Naive thymus-derived CD4-positive, alpha-beta T cell (primary cell): ENCODE measurements around the gene IMPDH1. TPM values are rescaled to one million over a fixed set of nuclear protein-coding genes. Genes with fewer than 3 reads are reported as not detected.

Experiments used
- ATAC-seq: fragments of 150-1000 bp; cut with Tn5 transposase; 2 replicates; pipeline ENCODE4 v1.10.0; 2021; ENCODE audit warnings: mild to moderate bottlenecking, moderate library complexity
- CTCF ChIA-PET: fragments of 350-600 bp; sonication (Branson Sonifier 250); formaldehyde crosslinking; loops from one replicate; lab custom pipeline; 2021; ENCODE audit warnings: antibody characterized with exemption; lab: Charles Lee
- POLR2A ChIA-PET: fragments of 350-600 bp; sonication (Branson Sonifier 250); formaldehyde crosslinking; loops from one replicate; lab custom pipeline; 2021; ENCODE audit warnings: antibody characterized with exemption, inconsistent platforms; lab: Charles Lee
- DNase-seq, 9 donors: peaks; one replicate each; pipeline versions ENCODE4 v3.0.0 to v3.0.0-alpha.2; 2020 to 2022; ENCODE audit warnings: mixed read lengths in 1 of 9
- H3K27ac ChIP-seq: one replicate; pipeline ENCODE4 v1.7.0; 2013; ENCODE audit warnings: mild to moderate bottlenecking, low read depth, low read length, moderate library complexity
- H3K27me3 ChIP-seq, 2 donors: one replicate each; pipeline ENCODE4 v1.7.0; 2013; ENCODE audit warnings: low read length in 2 of 2, mild to moderate bottlenecking in 2 of 2, moderate library complexity in 2 of 2; ENCODE audit not compliant: control insufficient read depth in 2 of 2, insufficient read depth in 2 of 2
- H3K36me3 ChIP-seq, 3 experiments: 1 replicate in 2 of 3; 2 replicates in 1 of 3; pipeline ENCODE4 v1.7.0; 2013; ENCODE audit warnings: low read length in 3 of 3, mild to moderate bottlenecking in 3 of 3, moderate library complexity in 1 of 3; ENCODE audit not compliant: insufficient read depth in 3 of 3, control insufficient read depth in 2 of 3
- H3K4me1 ChIP-seq, 2 donors: one replicate each; pipeline ENCODE4 v1.7.0; 2013; ENCODE audit warnings: low read length in 2 of 2, mild to moderate bottlenecking in 2 of 2, moderate library complexity in 1 of 2; ENCODE audit not compliant: control insufficient read depth in 2 of 2, insufficient read depth in 2 of 2
- H3K4me3 ChIP-seq: 2 replicates; pipeline ENCODE4 v1.7.0; 2013; ENCODE audit warnings: mild to moderate bottlenecking, low read length
- H3K9me3 ChIP-seq, 3 experiments: 1 replicate in 2 of 3; 2 replicates in 1 of 3; pipeline ENCODE4 v1.7.0; 2013; ENCODE audit warnings: low read length in 3 of 3; ENCODE audit not compliant: control insufficient read depth in 2 of 3
- H3K27ac Mint-ChIP-seq, 9 donors: one replicate each; pipeline ENCODE4 v1.8.0; 2020 to 2022; ENCODE audit warnings: mixed read lengths in 9 of 9, mild to moderate bottlenecking in 8 of 9, moderate library complexity in 5 of 9, inconsistent platforms in 2 of 9
- H3K27me3 Mint-ChIP-seq, 5 donors: one replicate each; pipeline ENCODE4 v1.8.0; 2021 to 2022; ENCODE audit warnings: mixed read lengths in 5 of 5, mild to moderate bottlenecking in 1 of 5
- H3K36me3 Mint-ChIP-seq, 5 donors: one replicate each; pipeline ENCODE4 v1.8.0; 2020 to 2022; ENCODE audit warnings: mixed read lengths in 5 of 5, mild to moderate bottlenecking in 3 of 5, inconsistent platforms in 1 of 5
- H3K4me1 Mint-ChIP-seq, 7 donors: one replicate each; pipeline ENCODE4 v1.8.0; 2020 to 2022; ENCODE audit warnings: mixed read lengths in 7 of 7, mild to moderate bottlenecking in 3 of 7, inconsistent platforms in 1 of 7
- H3K4me3 Mint-ChIP-seq, 10 donors: one replicate each; pipeline ENCODE4 v1.8.0; 2020 to 2022; ENCODE audit warnings: mild to moderate bottlenecking in 10 of 10, mixed read lengths in 10 of 10, moderate library complexity in 6 of 10, inconsistent platforms in 2 of 10
- H3K9me3 Mint-ChIP-seq, 11 donors: one replicate each; pipeline ENCODE4 v1.8.0; 2020 to 2022; ENCODE audit warnings: mixed read lengths in 11 of 11, mild to moderate bottlenecking in 4 of 11, inconsistent platforms in 1 of 11, moderate library complexity in 1 of 11
- intact Hi-C, 2 donors: fragments of 100-400 bp; cut with micrococcal nuclease; formaldehyde crosslinking; loops; one replicate each; pipeline ENCODE4 v1.15.1; 2023
- polyA plus RNA-seq, 2 donors: library from polyadenylated mRNA; unstranded; fragments of 300-500 nt; fragmentation: Illumina TruSeq; gene quantifications; one replicate each; pipeline ENCODE4 v1.2.3, GENCODE V29; 2021
- total RNA-seq, 6 experiments: library from RNA in 5 of 6; stranded (reverse) in 5 of 6; gene quantifications; 1 replicate in 5 of 6; 2 replicates in 1 of 6; pipeline ENCODE4 v1.2.3 and lab custom pipeline; 2021 to 2026

IMPDH1 gene
- total and polyA plus RNA-seq, 7 experiments from 2014 or later: 33.7 to 92.0 (median 44.4) TPM

DNA sequence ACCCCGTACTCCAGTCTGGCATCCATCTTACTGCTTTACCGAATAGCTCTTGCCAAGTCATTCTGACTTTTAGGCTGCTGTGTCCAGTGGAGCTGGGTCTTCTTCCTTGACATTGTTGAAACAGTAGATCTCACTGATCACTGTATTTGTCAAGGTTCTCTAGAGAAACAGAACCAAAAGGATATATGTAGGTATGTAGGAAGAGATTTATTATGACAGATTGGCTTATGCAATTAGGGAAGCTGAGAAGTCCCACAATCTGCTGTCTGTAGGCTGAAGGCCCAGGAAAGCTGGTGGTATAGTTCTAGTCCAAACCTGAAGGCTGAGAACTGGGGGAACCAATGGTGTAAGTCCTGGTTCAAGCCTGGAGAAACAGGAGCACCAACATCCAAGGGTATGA is 36.2 kb downstream of the IMPDH1 start:
- H3K27ac ChIP-seq: no peak overlapping the region
- ChIA-PET CTCF (interaction anchor here (1.5 to 1.8 kb wide), 2 partner anchors 14 to 26 kb away, joined by 3 to 7 read pairs; no protein-coding TSS in a partner anchor), POLR2A (interaction anchor here (0.5 kb wide), 1 partner anchor 335 kb away, joined by 4 read pairs; no protein-coding TSS in a partner anchor)
- no peaks in the 10 kb centered on the region for H3K36me3 ChIP-seq
- Mint-ChIP-seq H3K4me1 (no peaks in the 10 kb centered on the region), H3K4me3 (no peak overlapping the region), H3K9me3 (peaks cover 0 to 3% (median 0%) of the 10 kb centered on the region in 11 donors), H3K27me3 (peaks cover 0 to 33% (median 4%) of the 10 kb centered on the region in 5 donors), H3K27ac (no peak overlapping the region), H3K36me3 (no peaks in the 10 kb centered on the region)
- DNase-seq (no peak), ATAC-seq (no peak)
- H3K9me3 ChIP-seq: no peaks in the 10 kb centered on the region
- no peaks in the 10 kb centered on the region for H3K27me3 ChIP-seq
- intact Hi-C loops: no loop called here
- H3K4me1 ChIP-seq: no peaks in the 10 kb centered on the region
- H3K4me3 ChIP-seq: no peak overlapping the region

DNA sequence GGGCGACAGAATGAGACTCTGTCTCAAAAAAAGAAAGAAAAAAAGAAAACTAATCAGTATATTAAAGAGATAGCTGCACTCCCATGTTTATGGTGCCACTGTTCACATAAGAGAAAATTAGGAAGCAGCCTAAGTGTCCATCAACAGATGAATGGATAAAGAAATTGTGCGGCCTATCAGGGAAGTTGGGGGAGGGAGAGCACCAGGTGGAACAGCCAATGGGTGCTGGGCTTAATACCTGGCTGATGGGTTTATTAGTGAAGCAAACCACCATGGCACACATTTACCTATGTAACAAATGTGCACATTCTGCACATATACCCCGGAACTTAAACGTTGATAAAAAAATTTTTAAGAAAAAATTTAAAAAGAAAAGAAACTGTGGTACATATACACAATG is 39.3 kb downstream of the IMPDH1 start:
- Histone ChIP-seq H3K27me3 (no peaks in the 10 kb centered on the region), H3K9me3 (no peaks in the 10 kb centered on the region), H3K27ac (no peak overlapping the region), H3K36me3 (no peaks in the 10 kb centered on the region), H3K4me3 (no peak overlapping the region), H3K4me1 (no peaks in the 10 kb centered on the region)
- DNase-seq (no peak), ATAC-seq (no peak)
- H3K4me1 Mint-ChIP-seq: no peaks in the 10 kb centered on the region
- ChIA-PET POLR2A (no interaction called here), CTCF (no interaction called here)
- peaks cover 9 to 44% (median 24%) of the 10 kb centered on the region in 5 donors for H3K27me3 Mint-ChIP-seq
- peaks cover 0 to 3% (median 0%) of the 10 kb centered on the region in 11 donors for H3K9me3 Mint-ChIP-seq
- intact Hi-C loops: no loop called here
- no peaks in the 10 kb centered on the region for H3K36me3 Mint-ChIP-seq
- no peak overlapping the region for H3K27ac Mint-ChIP-seq
- H3K4me3 Mint-ChIP-seq: no peak overlapping the region

DNA sequence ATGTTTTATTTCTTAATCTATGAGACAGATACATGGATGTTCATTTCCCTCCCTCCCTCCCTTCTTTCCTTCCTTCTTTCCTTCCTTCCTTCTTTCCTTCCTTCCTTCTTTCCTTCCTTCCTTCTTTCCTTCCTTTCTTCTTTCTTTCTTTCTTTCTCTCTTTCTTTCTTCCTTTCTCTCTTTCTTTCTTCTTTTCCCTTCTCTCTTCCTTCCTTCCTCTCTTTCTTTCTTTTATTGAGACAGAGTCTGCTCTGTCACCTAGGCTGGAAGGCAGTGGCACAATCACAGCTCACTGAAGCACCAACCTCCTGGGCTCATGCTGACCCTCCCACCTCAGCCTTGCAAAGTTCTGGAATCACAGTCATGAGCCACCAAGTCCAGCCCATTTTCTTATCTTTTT is 42.8 kb downstream of the IMPDH1 start:
- Histone ChIP-seq H3K9me3 (no peaks in the 10 kb centered on the region), H3K27ac (no peak overlapping the region), H3K4me3 (no peak overlapping the region), H3K36me3 (no peaks in the 10 kb centered on the region), H3K27me3 (no peaks in the 10 kb centered on the region), H3K4me1 (peaks cover 0 to 4% of the 10 kb centered on the region in 2 donors)
- DNase-seq: no peak
- POLR2A ChIA-PET: no interaction called here
- Mint-ChIP-seq H3K27me3 (peaks cover 36 to 70% (median 47%) of the 10 kb centered on the region in 5 donors), H3K4me1 (peaks cover 4 to 12% (median 10%) of the 10 kb centered on the region in 7 donors), H3K36me3 (no peaks in the 10 kb centered on the region), H3K27ac (no peak overlapping the region), H3K9me3 (no peaks in the 10 kb centered on the region), H3K4me3 (no peak overlapping the region)
- CTCF ChIA-PET: no interaction called here
- intact Hi-C loops: no loop called here
- ATAC-seq: no peak

DNA sequence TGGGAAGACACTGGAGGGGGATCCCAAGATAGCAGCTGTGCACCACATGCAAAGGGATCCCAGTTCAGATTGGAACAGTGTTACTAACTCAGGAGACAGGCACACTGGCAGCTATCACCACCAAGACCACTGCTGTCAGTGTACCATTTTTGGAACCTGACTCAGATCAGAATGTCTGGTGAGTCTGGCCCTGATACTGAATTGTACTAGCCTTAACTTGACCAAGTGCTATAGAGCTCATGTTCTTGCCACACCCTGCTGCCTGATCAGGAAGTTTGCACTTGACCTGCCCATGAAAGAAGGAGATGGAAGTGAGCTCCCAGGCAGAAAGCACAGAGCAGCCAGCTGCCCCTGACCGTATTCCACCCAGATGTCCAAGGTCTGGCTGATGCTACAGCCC is 43.5 kb downstream of the IMPDH1 start:
- intact Hi-C loops: no loop called here
- H3K4me1 Mint-ChIP-seq: peaks cover 7 to 15% (median 13%) of the 10 kb centered on the region in 7 donors
- Histone ChIP-seq H3K36me3 (no peaks in the 10 kb centered on the region), H3K4me1 (peaks cover 0 to 5% of the 10 kb centered on the region in 2 donors), H3K9me3 (no peaks in the 10 kb centered on the region), H3K27me3 (no peaks in the 10 kb centered on the region), H3K27ac (no peak overlapping the region), H3K4me3 (no peak overlapping the region)
- H3K36me3 Mint-ChIP-seq: no peaks in the 10 kb centered on the region
- ChIA-PET POLR2A (interaction anchor here (0.6 kb wide), 1 partner anchor 20 kb away, joined by 3 read pairs; no protein-coding TSS in a partner anchor), CTCF (no interaction called here)
- H3K9me3 Mint-ChIP-seq: no peaks in the 10 kb centered on the region
- DNase-seq: no peak
- no peak overlapping the region for H3K27ac Mint-ChIP-seq
- no peak for ATAC-seq
- peaks cover 33 to 72% (median 49%) of the 10 kb centered on the region in 5 donors for H3K27me3 Mint-ChIP-seq
- no peak overlapping the region for H3K4me3 Mint-ChIP-seq

DNA sequence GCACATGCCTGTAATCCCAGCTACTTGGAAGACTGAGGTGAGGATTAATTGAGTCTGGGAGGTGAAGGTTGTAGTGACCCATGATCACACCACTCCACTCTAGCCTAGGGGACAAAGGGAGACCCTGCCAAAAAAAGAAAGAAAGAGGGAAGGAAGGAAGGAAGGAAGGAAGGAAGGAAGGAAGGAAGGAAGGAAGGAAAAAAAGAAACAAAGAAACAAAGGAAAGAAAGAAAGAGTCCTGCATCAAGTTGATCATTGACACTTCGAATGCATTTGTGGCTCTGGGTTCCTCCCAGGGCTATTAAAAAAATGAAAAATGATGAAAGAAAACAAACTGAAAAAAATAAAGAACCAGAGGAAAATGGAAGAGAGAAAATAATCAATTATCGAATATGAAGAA is 44.4 kb downstream of the IMPDH1 start:
- no peak overlapping the region for H3K27ac Mint-ChIP-seq
- H3K9me3 Mint-ChIP-seq: no peaks in the 10 kb centered on the region
- H3K36me3 ChIP-seq: no peaks in the 10 kb centered on the region
- no peaks in the 10 kb centered on the region for H3K9me3 ChIP-seq
- H3K4me1 ChIP-seq: peaks cover 0 to 5% of the 10 kb centered on the region in 2 donors
- no peak overlapping the region for H3K27ac ChIP-seq
- no peak overlapping the region for H3K4me3 ChIP-seq
- ChIA-PET CTCF (no interaction called here), POLR2A (no interaction called here)
- H3K36me3 Mint-ChIP-seq: no peaks in the 10 kb centered on the region
- peaks cover 36 to 74% (median 45%) of the 10 kb centered on the region in 5 donors for H3K27me3 Mint-ChIP-seq
- no peaks in the 10 kb centered on the region for H3K27me3 ChIP-seq
- intact Hi-C loops: no loop called here
- DNase-seq (no peak), ATAC-seq (no peak)
- H3K4me1 Mint-ChIP-seq: peaks cover 11 to 21% (median 15%) of the 10 kb centered on the region in 7 donors
- no peak overlapping the region for H3K4me3 Mint-ChIP-seq

DNA sequence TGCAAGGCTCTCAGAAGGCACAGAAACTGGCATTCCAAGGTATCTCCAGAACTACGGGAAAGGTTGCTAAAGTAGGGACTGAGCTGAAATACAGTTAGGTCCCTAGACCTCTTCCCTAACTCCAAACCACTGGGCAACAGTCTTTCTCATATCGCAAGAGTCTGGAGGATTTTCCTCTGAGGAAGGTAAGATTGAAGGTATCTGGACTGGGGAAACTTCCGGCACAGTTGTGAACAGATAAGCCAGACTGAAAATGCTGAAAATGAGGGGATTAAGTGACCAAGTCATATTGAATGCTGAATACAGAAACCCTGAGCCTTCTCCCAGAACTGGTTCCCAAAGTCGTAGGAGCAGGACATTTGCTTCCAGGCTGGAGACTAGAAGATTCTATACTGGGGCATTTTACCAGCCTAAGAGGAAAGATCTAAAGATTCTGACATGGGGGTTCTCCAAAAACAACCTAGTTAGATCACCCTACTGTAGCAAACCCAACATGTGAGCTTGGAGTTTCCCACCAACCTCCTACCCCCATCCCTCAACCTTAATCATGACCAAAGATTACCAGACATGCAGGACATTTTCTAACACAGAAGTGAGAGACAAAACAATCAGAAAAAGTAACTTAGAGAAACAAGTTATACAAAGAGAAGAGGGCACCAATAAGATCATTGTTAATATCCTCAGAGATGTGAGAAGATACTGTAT is 45.5 kb downstream of the IMPDH1 start:
- ATAC-seq (no peak), DNase-seq (no peak)
- Mint-ChIP-seq H3K27me3 (peaks cover 36 to 81% (median 45%) of the 10 kb centered on the region in 5 donors), H3K27ac (no peak overlapping the region), H3K4me3 (no peak overlapping the region), H3K4me1 (peaks cover 11 to 21% (median 15%) of the 10 kb centered on the region in 7 donors), H3K9me3 (no peaks in the 10 kb centered on the region), H3K36me3 (no peaks in the 10 kb centered on the region)
- Histone ChIP-seq H3K9me3 (no peaks in the 10 kb centered on the region), H3K4me1 (peaks cover 0 to 5% of the 10 kb centered on the region in 2 donors), H3K27me3 (no peaks in the 10 kb centered on the region), H3K27ac (no peak overlapping the region), H3K4me3 (no peak overlapping the region), H3K36me3 (no peaks in the 10 kb centered on the region)
- intact Hi-C loops: no loop called here
- POLR2A ChIA-PET: no interaction called here
- CTCF ChIA-PET: interaction anchor here (1.6 kb wide), 1 partner anchor 20 kb away, joined by 4 read pairs; no protein-coding TSS in a partner anchor
